OCI-LY1 (cell line): Measurements from ENCODE around the gene SLC35F5.

ENCODE experiments used
- EZH2 ChIP-seq: fragments of 200-600 bp; sonication (generic), shearing (Covaris generic); IDR thresholded peaks from 2 replicates; pipeline ENCODE4 v1.8.0; 2017; ENCODE audit warnings: borderline replicate concordance, mixed run types, mild to moderate bottlenecking, antibody characterized with exemption, low read length, moderate library complexity, mixed read lengths
- TF ChIP-seq, protein P1 (sequence below): fragments of 200-600 bp; sonication (generic), shearing (Covaris generic); IDR thresholded peaks from 2 replicates; pipeline ENCODE4 v1.5.1; 2017; ENCODE audit warnings: mild to moderate bottlenecking, antibody characterized with exemption, low read length, moderate library complexity, mixed read lengths

DNA sequence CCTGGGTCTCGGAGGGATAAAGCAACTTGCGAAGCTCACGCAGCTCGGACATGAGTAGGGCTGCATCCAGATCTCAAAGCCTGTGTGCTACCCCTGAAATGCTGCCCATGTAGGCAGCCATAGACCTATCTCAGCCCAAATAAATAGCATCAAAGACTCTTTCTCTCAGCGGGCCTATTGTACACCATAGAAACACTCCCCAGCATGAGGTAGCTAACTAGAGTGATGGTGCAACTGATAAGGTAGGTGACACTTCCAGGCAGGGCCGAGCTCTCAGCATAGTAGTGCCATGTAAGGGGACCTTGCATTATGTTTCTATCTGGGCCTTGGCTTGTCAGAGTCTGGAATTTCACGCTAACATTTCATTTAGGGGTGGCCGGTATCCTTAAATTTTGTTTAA, 77.0 kb downstream of the SLC35F5 start:
- no peak for TF ChIP-seq EZH2
- TF ChIP-seq, protein P1, sequence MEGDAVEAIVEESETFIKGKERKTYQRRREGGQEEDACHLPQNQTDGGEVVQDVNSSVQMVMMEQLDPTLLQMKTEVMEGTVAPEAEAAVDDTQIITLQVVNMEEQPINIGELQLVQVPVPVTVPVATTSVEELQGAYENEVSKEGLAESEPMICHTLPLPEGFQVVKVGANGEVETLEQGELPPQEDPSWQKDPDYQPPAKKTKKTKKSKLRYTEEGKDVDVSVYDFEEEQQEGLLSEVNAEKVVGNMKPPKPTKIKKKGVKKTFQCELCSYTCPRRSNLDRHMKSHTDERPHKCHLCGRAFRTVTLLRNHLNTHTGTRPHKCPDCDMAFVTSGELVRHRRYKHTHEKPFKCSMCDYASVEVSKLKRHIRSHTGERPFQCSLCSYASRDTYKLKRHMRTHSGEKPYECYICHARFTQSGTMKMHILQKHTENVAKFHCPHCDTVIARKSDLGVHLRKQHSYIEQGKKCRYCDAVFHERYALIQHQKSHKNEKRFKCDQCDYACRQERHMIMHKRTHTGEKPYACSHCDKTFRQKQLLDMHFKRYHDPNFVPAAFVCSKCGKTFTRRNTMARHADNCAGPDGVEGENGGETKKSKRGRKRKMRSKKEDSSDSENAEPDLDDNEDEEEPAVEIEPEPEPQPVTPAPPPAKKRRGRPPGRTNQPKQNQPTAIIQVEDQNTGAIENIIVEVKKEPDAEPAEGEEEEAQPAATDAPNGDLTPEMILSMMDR = no peak
